Uterus (tissue), 4 donors: ENCODE data around the gene SCUBE3. TPM values are rescaled to one million over a fixed set of nuclear protein-coding genes. Genes with fewer than 3 reads are reported as not detected.

ENCODE experiments used
- DNase-seq, 2 donors: peaks; one replicate each; pipeline ENCODE4 v3.0.0-alpha.2; 2019 to 2020
- H3K27ac ChIP-seq, 2 donors: fragments of 200-600 bp; sonication (generic); 1 replicate in 1 of 2; 2 replicates in 1 of 2; pipeline ENCODE4 v1.5.1; 2016 to 2018
- H3K27me3 ChIP-seq, 2 donors: fragments of 200-600 bp; sonication (generic); one replicate each; pipeline ENCODE4 v1.5.1; 2018 to 2019; ENCODE audit warnings: control low read depth in 1 of 2
- H3K36me3 ChIP-seq, 2 donors: fragments of 200-600 bp; sonication (generic); one replicate each; pipeline ENCODE4 v1.5.1; 2019; ENCODE audit warnings: control low read depth in 1 of 2
- H3K4me1 ChIP-seq, 2 donors: fragments of 200-600 bp; sonication (generic); one replicate each; pipeline ENCODE4 v1.5.1; 2018 to 2019; ENCODE audit warnings: control low read depth in 1 of 2
- H3K4me3 ChIP-seq, 2 donors: fragments of 200-600 bp; sonication (generic); 1 replicate in 1 of 2; 2 replicates in 1 of 2; pipeline ENCODE4 v1.5.1; 2018 to 2019; ENCODE audit warnings: mild to moderate bottlenecking in 1 of 2
- H3K9me3 ChIP-seq, 2 donors: fragments of 200-600 bp; sonication (generic); one replicate each; pipeline ENCODE4 v1.5.1; 2019; ENCODE audit warnings: control low read depth in 1 of 2
- CTCF ChIP-seq, 4 experiments: fragments of 200-600 bp in 2 of 4; fragments of 450-650 bp in 2 of 4; sonication (generic) in 2 of 4; IDR thresholded peaks; one replicate each; pipeline ENCODE4 v1.5.1; 2016 to 2019; ENCODE audit warnings: antibody characterized with exemption in 4 of 4, mild to moderate bottlenecking in 2 of 4, moderate library complexity in 1 of 4
- POLR2A ChIP-seq, 2 donors: fragments of 450-650 bp; IDR thresholded peaks; one replicate each; pipeline ENCODE4 v1.6.1; 2016; ENCODE audit warnings: antibody characterized with exemption in 2 of 2, mild to moderate bottlenecking in 1 of 2, moderate library complexity in 1 of 2
- intact Hi-C: fragments of 100-400 bp; cut with DNase I; formaldehyde crosslinking; loops from one replicate; pipeline ENCODE4 v1.15.1; 2023; ENCODE audit warnings: low total_unique reads
- total RNA-seq, 4 donors: library from RNA; depleted of rRNA in 3 of 4; stranded (reverse); fragments of >200 nt in 3 of 4; gene quantifications; one replicate each; pipeline versions ENCODE4 v1.1.0 to v1.2.4, GENCODE V29; 2014 to 2023
- donor health status: DM: yes; HTN: yes; CAD: no.

Gene SCUBE3
- total RNA-seq, 4 donors from 2014 or later, result 0.61 to 3.3 TPM; not detected in 2

- DNase-seq, result no peak
- Histone ChIP-seq H3K27ac (no peak overlapping the region), H3K36me3 (no peaks in the 10 kb centered on the region), H3K4me3 (no peak overlapping the region), H3K9me3 (no peaks in the 10 kb centered on the region), H3K4me1 (no peaks in the 10 kb centered on the region), H3K27me3 (no peaks in the 10 kb centered on the region)
- intact Hi-C loops, result no loop called here
- no peak for TF ChIP-seq CTCF (IDR thresholded peaks at IDR 0.05)
- TF ChIP-seq POLR2A (IDR thresholded peaks at IDR 0.05), result no peak
These were observed 68.7 kb downstream of the SCUBE3 start for GRCh38 chr6:35282472-35282871.

DNA sequence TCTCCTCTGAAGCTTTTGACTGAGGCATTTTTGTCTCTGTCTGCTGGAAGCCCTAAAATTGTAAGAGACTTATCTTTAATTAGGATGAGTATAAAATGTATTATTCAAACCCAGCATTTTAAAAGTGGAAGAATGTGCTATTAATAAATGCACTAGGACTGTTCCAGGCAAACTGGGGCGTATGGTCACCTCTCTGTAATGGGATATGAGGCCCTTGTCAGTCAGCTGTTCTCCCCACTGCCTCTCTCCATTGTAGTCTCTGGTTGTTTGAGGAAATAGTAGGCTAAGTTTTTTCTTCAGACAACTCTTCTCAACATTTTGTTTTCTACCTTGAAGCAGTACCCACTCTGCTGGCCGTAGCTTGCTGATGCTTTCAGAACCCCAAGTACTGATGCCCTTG is 69.6 kb downstream of the SCUBE3 start:
- Histone ChIP-seq H3K4me3 (no peak overlapping the region), H3K36me3 (no peaks in the 10 kb centered on the region), H3K27me3 (no peaks in the 10 kb centered on the region), H3K27ac (no peak overlapping the region), H3K4me1 (no peaks in the 10 kb centered on the region), H3K9me3 (no peaks in the 10 kb centered on the region)
- DNase-seq, result no peak
- no peak for TF ChIP-seq POLR2A (IDR thresholded peaks at IDR 0.05)
- TF ChIP-seq CTCF (IDR thresholded peaks at IDR 0.05), result no peak
- intact Hi-C loops, result no loop called here

- Histone ChIP-seq H3K9me3 (no peaks in the 10 kb centered on the region), H3K27ac (no peak overlapping the region), H3K36me3 (no peaks in the 10 kb centered on the region), H3K4me1 (no peaks in the 10 kb centered on the region), H3K27me3 (no peaks in the 10 kb centered on the region), H3K4me3 (no peak overlapping the region)
- intact Hi-C loops, result no loop called here
- DNase-seq, result no peak
- TF ChIP-seq CTCF (IDR thresholded peaks at IDR 0.05) (no peak), POLR2A (IDR thresholded peaks at IDR 0.05) (no peak)
These were observed 74.1 kb downstream of the SCUBE3 start for GRCh38 chr6:35287671-35288396.

- Histone ChIP-seq H3K4me3 (no peak overlapping the region), H3K27me3 (no peaks in the 10 kb centered on the region), H3K27ac (no peak overlapping the region), H3K9me3 (no peaks in the 10 kb centered on the region), H3K4me1 (no peaks in the 10 kb centered on the region), H3K36me3 (no peaks in the 10 kb centered on the region)
- intact Hi-C loops, result no loop called here
- DNase-seq, result no peak
- no peak for TF ChIP-seq CTCF (IDR thresholded peaks at IDR 0.05)
- TF ChIP-seq POLR2A (IDR thresholded peaks at IDR 0.05), result no peak
These were observed 75.1 kb downstream of the SCUBE3 start for GRCh38 chr6:35288834-35289233.

DNA sequence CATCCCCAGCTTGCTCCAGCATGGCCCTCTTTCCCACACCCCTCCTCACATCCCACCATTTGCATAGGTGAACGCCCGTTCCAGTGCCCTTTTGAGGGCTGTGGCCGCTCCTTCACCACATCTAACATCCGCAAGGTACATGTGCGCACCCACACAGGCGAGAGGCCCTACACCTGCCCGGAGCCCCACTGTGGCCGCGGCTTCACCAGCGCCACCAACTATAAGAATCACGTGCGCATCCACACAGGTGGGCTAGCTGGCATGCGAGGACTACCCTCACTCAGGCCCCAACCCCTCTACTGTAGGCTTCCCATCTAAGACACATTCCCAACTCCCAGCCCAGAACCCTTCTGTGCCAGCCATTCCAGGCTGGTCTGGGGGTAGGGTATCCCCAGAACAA is 77.7 kb downstream of the SCUBE3 start:
- no peak for TF ChIP-seq POLR2A (IDR thresholded peaks at IDR 0.05)
- no peak for TF ChIP-seq CTCF (IDR thresholded peaks at IDR 0.05)
- no peak overlapping the region for H3K27ac ChIP-seq
- DNase-seq, result no peak

More for the DNA sequence above, 77.7 kb downstream of the SCUBE3 start:
- Histone ChIP-seq H3K9me3 (no peaks in the 10 kb centered on the region), H3K36me3 (no peaks in the 10 kb centered on the region), H3K4me1 (no peaks in the 10 kb centered on the region), H3K4me3 (no peak overlapping the region), H3K27me3 (no peaks in the 10 kb centered on the region)
- intact Hi-C loops, result no loop called here
